Ascending aorta (tissue), 2 donors: Measurements from ENCODE around the gene CELF2. TPM values are rescaled to one million over a fixed set of nuclear protein-coding genes. Genes with fewer than 3 reads are reported as not detected.

Source experiments
- DNase-seq, 2 donors: peaks; one replicate each; pipeline ENCODE4 v3.0.0-alpha.2; 2019; ENCODE audit warnings: low spot score in 2 of 2
- H3K27ac ChIP-seq, 2 donors: fragments of 200-600 bp; sonication (generic); one replicate each; pipeline ENCODE4 v1.5.1; 2016 to 2017; ENCODE audit warnings: mild to moderate bottlenecking in 1 of 2
- H3K27me3 ChIP-seq: fragments of 200-600 bp; sonication (generic); one replicate; pipeline ENCODE4 v1.5.1; 2017
- H3K36me3 ChIP-seq, 2 donors: fragments of 200-600 bp; sonication (generic); one replicate each; pipeline ENCODE4 v1.5.1; 2016
- H3K4me1 ChIP-seq, 2 donors: fragments of 200-600 bp; sonication (generic); one replicate each; pipeline ENCODE4 v1.5.1; 2016 to 2017; ENCODE audit warnings: mild to moderate bottlenecking in 1 of 2
- H3K4me3 ChIP-seq, 2 donors: fragments of 200-600 bp; sonication (generic); one replicate each; pipeline ENCODE4 v1.5.1; 2016 to 2017; ENCODE audit warnings: mild to moderate bottlenecking in 1 of 2
- H3K9me3 ChIP-seq, 2 donors: fragments of 200-600 bp; sonication (generic); one replicate each; pipeline ENCODE4 v1.5.1; 2016
- intact Hi-C: fragments of 100-400 bp; cut with DNase I; formaldehyde crosslinking; loops from one replicate; pipeline ENCODE4 v1.15.1; 2023
- total RNA-seq: library from RNA; depleted of rRNA; stranded (reverse); fragments of >200 nt; gene quantifications from one replicate; pipeline ENCODE4 v1.1.0, GENCODE V29; 2016
- TF ChIP-seq, protein P1 (sequence below), 3 experiments: fragments of 200-600 bp in 2 of 3; fragments of 450-650 bp in 1 of 3; sonication (generic) in 2 of 3; IDR thresholded peaks; one replicate each; pipeline ENCODE4 v1.5.1; 2016 to 2019; ENCODE audit warnings: antibody characterized with exemption in 3 of 3, mild to moderate bottlenecking in 1 of 3, moderate library complexity in 1 of 3

The CELF2 gene
- total RNA-seq, 1 donor from 2014 or later: 26.6 TPM

GRCh38 chr10:11339013-11339412, 321.3 kb downstream of the CELF2 start:
- peak in 1 of 2 donors; percentile 2 for DNase-seq
- Histone ChIP-seq H3K27me3 (no peaks in the 10 kb centered on the region), H3K9me3 (no peaks in the 10 kb centered on the region), H3K4me1 (peaks cover 0 to 3% of the 10 kb centered on the region in 2 donors), H3K4me3 (no peak overlapping the region), H3K27ac (no peak overlapping the region), H3K36me3 (no peaks in the 10 kb centered on the region)
- TF ChIP-seq, protein P1, sequence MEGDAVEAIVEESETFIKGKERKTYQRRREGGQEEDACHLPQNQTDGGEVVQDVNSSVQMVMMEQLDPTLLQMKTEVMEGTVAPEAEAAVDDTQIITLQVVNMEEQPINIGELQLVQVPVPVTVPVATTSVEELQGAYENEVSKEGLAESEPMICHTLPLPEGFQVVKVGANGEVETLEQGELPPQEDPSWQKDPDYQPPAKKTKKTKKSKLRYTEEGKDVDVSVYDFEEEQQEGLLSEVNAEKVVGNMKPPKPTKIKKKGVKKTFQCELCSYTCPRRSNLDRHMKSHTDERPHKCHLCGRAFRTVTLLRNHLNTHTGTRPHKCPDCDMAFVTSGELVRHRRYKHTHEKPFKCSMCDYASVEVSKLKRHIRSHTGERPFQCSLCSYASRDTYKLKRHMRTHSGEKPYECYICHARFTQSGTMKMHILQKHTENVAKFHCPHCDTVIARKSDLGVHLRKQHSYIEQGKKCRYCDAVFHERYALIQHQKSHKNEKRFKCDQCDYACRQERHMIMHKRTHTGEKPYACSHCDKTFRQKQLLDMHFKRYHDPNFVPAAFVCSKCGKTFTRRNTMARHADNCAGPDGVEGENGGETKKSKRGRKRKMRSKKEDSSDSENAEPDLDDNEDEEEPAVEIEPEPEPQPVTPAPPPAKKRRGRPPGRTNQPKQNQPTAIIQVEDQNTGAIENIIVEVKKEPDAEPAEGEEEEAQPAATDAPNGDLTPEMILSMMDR (IDR thresholded peaks at IDR 0.05): no peak
- intact Hi-C loops: no loop called here

DNA sequence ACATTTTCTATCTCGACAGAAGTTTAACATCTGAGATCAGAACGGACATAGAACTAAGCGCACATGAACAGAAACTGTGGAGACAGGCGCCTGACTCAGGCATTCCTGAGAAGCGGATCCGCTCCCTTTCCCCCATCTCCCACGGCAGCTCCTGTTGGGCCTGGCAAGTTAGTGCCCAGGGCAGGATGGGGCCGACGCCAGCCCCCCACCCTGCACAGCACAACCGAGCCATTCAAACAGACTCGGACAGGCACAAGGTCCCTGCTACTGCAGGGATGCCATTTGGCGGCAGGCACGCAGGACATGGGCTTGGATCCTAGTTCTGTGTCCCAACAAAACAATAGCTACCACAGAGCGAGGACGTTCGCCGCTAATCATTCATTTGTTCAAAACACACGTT, 322.0 kb downstream of the CELF2 start:
- TF ChIP-seq, protein P1 (IDR thresholded peaks at IDR 0.05): no peak
- H3K27ac ChIP-seq: no peak overlapping the region
- H3K4me3 ChIP-seq: no peak overlapping the region
- intact Hi-C loops: no loop called here
- DNase-seq: no peak
- no peaks in the 10 kb centered on the region for H3K27me3 ChIP-seq
- H3K36me3 ChIP-seq: no peaks in the 10 kb centered on the region
- H3K9me3 ChIP-seq: no peaks in the 10 kb centered on the region
- H3K4me1 ChIP-seq: peaks cover 0 to 3% of the 10 kb centered on the region in 2 donors

GRCh38 chr10:11341283-11341960, 323.8 kb downstream of the CELF2 start:
- Histone ChIP-seq H3K4me1 (no peaks in the 10 kb centered on the region), H3K4me3 (no peak overlapping the region), H3K27ac (no peak overlapping the region), H3K9me3 (no peaks in the 10 kb centered on the region), H3K27me3 (no peaks in the 10 kb centered on the region), H3K36me3 (no peaks in the 10 kb centered on the region)
- intact Hi-C loops: no loop called here
- peak in 1 of 2 donors; percentile 35 for DNase-seq
- TF ChIP-seq, protein P1 (IDR thresholded peaks at IDR 0.05): no peak

GRCh38 chr10:11344081-11344480, 326.4 kb downstream of the CELF2 start:
- Histone ChIP-seq H3K27me3 (no peaks in the 10 kb centered on the region), H3K27ac (no peak overlapping the region), H3K4me3 (no peak overlapping the region), H3K4me1 (no peaks in the 10 kb centered on the region), H3K9me3 (no peaks in the 10 kb centered on the region), H3K36me3 (no peaks in the 10 kb centered on the region)
- intact Hi-C loops: no loop called here
- peak in 1 of 2 donors; percentile 48 for DNase-seq
- TF ChIP-seq, protein P1 (IDR thresholded peaks at IDR 0.05): no peak

DNA sequence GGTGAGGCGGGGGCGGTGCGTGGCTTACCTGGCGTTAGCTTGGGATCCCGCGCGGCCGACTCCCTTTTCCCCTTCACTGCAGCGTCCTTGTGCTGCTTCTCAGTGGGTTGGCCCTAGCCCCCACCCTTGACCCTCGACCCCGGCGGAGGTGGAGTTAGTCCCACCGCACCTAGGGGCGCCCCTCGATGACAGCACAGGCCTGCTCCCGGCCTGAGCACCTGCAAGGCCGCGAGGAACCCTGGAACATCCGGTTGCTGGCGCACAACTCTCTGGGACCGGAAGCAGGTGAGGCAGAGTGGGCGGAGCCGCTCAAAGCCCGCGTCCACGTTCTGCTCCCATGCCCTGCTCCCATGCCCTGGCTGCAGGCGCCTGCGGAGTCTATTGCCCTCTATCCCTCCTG, 326.9 kb downstream of the CELF2 start:
- H3K9me3 ChIP-seq: no peaks in the 10 kb centered on the region
- intact Hi-C loops: no loop called here
- H3K36me3 ChIP-seq: no peaks in the 10 kb centered on the region
- H3K4me1 ChIP-seq: no peaks in the 10 kb centered on the region
- peak overlapping the region in 1 of 2 donors; percentile 27 for H3K27ac ChIP-seq
- TF ChIP-seq, protein P1 (IDR thresholded peaks at IDR 0.05): no peak
- H3K4me3 ChIP-seq: peak overlapping the region; percentile 13 to 46
- H3K27me3 ChIP-seq: no peaks in the 10 kb centered on the region
- DNase-seq: peak in 1 of 2 donors; percentile 39
